ENCODE data around the gene INPPL1. TPM values are rescaled to one million over a fixed set of nuclear protein-coding genes. Genes with fewer than 3 reads are reported as not detected.

INPPL1 gene
- total and polyA plus RNA-seq, 2 donors (not counting 3 experiments of a cell fraction or from before 2014, with no cell fraction given), result 125 to 184 TPM

- no peak for DNase-seq (ENCODE audit: low read depth, low spot score)
- H3K27ac ChIP-seq (ENCODE audit: insufficient read depth, low read depth, low read length), result no peak overlapping the region
- no peaks in the 10 kb centered on the region for H3K9me3 ChIP-seq (replicated peaks; ENCODE audit: control insufficient read depth, insufficient read depth, low read length)
- no peak for TF ChIP-seq GATA2 (IDR thresholded peaks at IDR 0.05; ENCODE audit: insufficient read depth, insufficient read length, low read depth, low read length)
- TF ChIP-seq CTCF (IDR thresholded peaks at IDR 0.05; ENCODE audit: extremely low read depth in 1 of 2, insufficient read depth in 1 of 2, low read depth in 1 of 2, low read length in 2 of 2), result no peak
- TF ChIP-seq POLR2AphosphoS5 (IDR thresholded peaks at IDR 0.05; ENCODE audit: insufficient read depth, low read depth, low read length), result no peak
- no peak for TF ChIP-seq POLR2A (IDR thresholded peaks at IDR 0.05; ENCODE audit: low read depth, low read length)
- TF ChIP-seq JUN (IDR thresholded peaks at IDR 0.05; ENCODE audit: borderline replicate concordance, insufficient read depth, insufficient read length, low read depth), result no peak
- TF ChIP-seq MYC (IDR thresholded peaks at IDR 0.05; ENCODE audit: low read depth, low read length), result no peak
- TF ChIP-seq EZH2 (IDR thresholded peaks at IDR 0.05; ENCODE audit: borderline replicate concordance, low read depth, low read length, severe bottlenecking), result no peak
- no peak for TF ChIP-seq FOS (IDR thresholded peaks at IDR 0.05; ENCODE audit: borderline replicate concordance, insufficient read depth, low read length)
- no peak for TF ChIP-seq MAX (IDR thresholded peaks at IDR 0.05; ENCODE audit: insufficient read depth, insufficient read length)
- no peak overlapping the region for H3K4me3 ChIP-seq (replicated peaks in 1 of 3; ENCODE audit: insufficient read depth in 1 of 3, low read depth in 1 of 3, low read length in 3 of 3)
- H3K4me1 ChIP-seq (ENCODE audit: control insufficient read depth, extremely low read depth, insufficient read depth, low read length), result no peaks in the 10 kb centered on the region
- no peak for FAIRE-seq
- BruUV-seq (replicated peaks), result no TSS peak
- intact Hi-C loops (cut with micrococcal nuclease), result no loop called here
- no peaks in the 10 kb centered on the region for H3K9me1 ChIP-seq (replicated peaks; ENCODE audit: control insufficient read depth, extremely low read depth, insufficient read depth, low read length)
- dilution Hi-C loops (cut with MboI; ENCODE audit: extremely low pct_ligation_motif_present, low sequenced_read_pairs), result no loop called here
- no peaks in the 10 kb centered on the region for H3K36me3 ChIP-seq (ENCODE audit: control insufficient read depth in 2 of 2, extremely low read depth in 1 of 2, insufficient read depth in 2 of 2, low read length in 2 of 2)
- no peaks in the 10 kb centered on the region for H3K79me2 ChIP-seq (ENCODE audit: control insufficient read depth, insufficient read depth, low read length)
- peaks cover 7 to 11% of the 10 kb centered on the region in 2 experiments for H3K27me3 ChIP-seq (ENCODE audit: control insufficient read depth in 2 of 2, insufficient read depth in 2 of 2, low read length in 2 of 2)
- H2AFZ ChIP-seq (ENCODE audit: low read depth, low read length), result no peak overlapping the region
- CTCF ChIA-PET, result no interaction called here
- H3K9ac ChIP-seq (replicated peaks; ENCODE audit: extremely low read depth, insufficient read depth, low read length), result no peak overlapping the region
- H3K4me2 ChIP-seq (ENCODE audit: insufficient read depth, low read length), result no peak overlapping the region
- no peaks in the 10 kb centered on the region for H4K20me1 ChIP-seq (replicated peaks; ENCODE audit: control insufficient read depth, extremely low read depth, insufficient read depth, low read length)
- POLR2A ChIA-PET, result no interaction called here
These were observed 55.5 kb downstream of the INPPL1 start for GRCh38 chr11:72280037-72280436.

Data from endothelial cell of umbilical vein (primary cell).